HG02938 (cell line): ENCODE results near the gene SNX30.
A peak's percentile ranks its signal among the peaks of the same experiment; 100 is the strongest.
"Not testable (repeated sequence)": the region's sequence is repeated elsewhere in the genome, so short reads cannot be mapped to it uniquely, and the experiment has no call there.

Experiments
- ATAC-seq: cut with Tn5 transposase; IDR thresholded peaks from one replicate; pipeline ENCODE4 v1.9.1; 2021; ENCODE audit warnings: mild to moderate bottlenecking, moderate library complexity; ENCODE audit not compliant: unreplicated experiment

The SNX30 gene

GRCh38 chr9:112750016-112750763 lies at the start of gene SNX30:
Gene SNX30 (plus strand): TSS chr9:112750760. CDS start chr9:112751002, 242 bp downstream.
- peak; percentile 60 for ATAC-seq

- ATAC-seq: no peak
Observed at GRCh38 chr9:112703304-112703703, 47.3 kb upstream of the SNX30 start.

- no peak for ATAC-seq
Observed at GRCh38 chr9:112705768-112706427, 44.7 kb upstream of the SNX30 start.

GRCh38 chr9:112711050-112711689 lies 39.4 kb upstream of the SNX30 start:
- ATAC-seq: no peak

- ATAC-seq: no peak
Observed at GRCh38 chr9:112712678-112713077, 37.9 kb upstream of the SNX30 start.

- ATAC-seq: peak; percentile 84
Observed at GRCh38 chr9:112717661-112718331, 32.8 kb upstream of the SNX30 start, which contains the start of gene INIP. Gene INIP (minus strand): TSS chr9:112718117. CDS start chr9:112716485, 1,632 bp downstream.

GRCh38 chr9:112719241-112719691 lies 31.3 kb upstream of the SNX30 start:
- no peak for ATAC-seq

GRCh38 chr9:112719696-112720095 lies 30.9 kb upstream of the SNX30 start:
- no peak for ATAC-seq

GRCh38 chr9:112720113-112720780 lies 30.3 kb upstream of the SNX30 start:
- no peak for ATAC-seq

GRCh38 chr9:112722749-112723148 lies 27.8 kb upstream of the SNX30 start:
- not testable (repeated sequence) for ATAC-seq

GRCh38 chr9:112725961-112726360 lies 24.6 kb upstream of the SNX30 start:
- no peak for ATAC-seq

GRCh38 chr9:112726428-112726827 lies 24.1 kb upstream of the SNX30 start:
- peak; percentile 57 for ATAC-seq

- ATAC-seq: no peak
Observed at GRCh38 chr9:112728401-112728800, 22.2 kb upstream of the SNX30 start.

- no peak for ATAC-seq
Observed at GRCh38 chr9:112731971-112732370, 18.6 kb upstream of the SNX30 start.

GRCh38 chr9:112734892-112735291 lies 15.7 kb upstream of the SNX30 start:
- ATAC-seq: no peak

GRCh38 chr9:112743216-112743836 lies 7.2 kb upstream of the SNX30 start:
- no peak for ATAC-seq

- ATAC-seq: no peak
Observed at GRCh38 chr9:112744177-112744576, 6.4 kb upstream of the SNX30 start.

GRCh38 chr9:112747094-112747493 lies 3.5 kb upstream of the SNX30 start:
- no peak for ATAC-seq

GRCh38 chr9:112750764-112751055 lies 150 bp downstream of the SNX30 start:
- ATAC-seq: peak; percentile 35

GRCh38 chr9:112751056-112751795 lies 666 bp downstream of the SNX30 start:
- ATAC-seq: peak; percentile 35
